Stimulated activated CD4-positive, alpha-beta T cell treated with anti-CD3 and anti-CD28 coated beads, Interleukin-2, amount 100 ng/mL, for 48 hours (primary cell): ENCODE data around the gene SLC40A1.
"Not testable (repeated sequence)": the region's sequence is repeated elsewhere in the genome, so short reads cannot be mapped to it uniquely, and the experiment has no call there.

Experiments
- DNase-seq, 2 donors: peaks; one replicate each; pipeline ENCODE4 v3.0.0-alpha.2; 2020

SLC40A1 gene

GRCh38 chr2:189580658-189581353, at the start of gene SLC40A1:
Gene SLC40A1 (minus strand): TSS chr2:189580786. CDS start chr2:189580460, 326 bp downstream.
- peak; percentile 53 to 66 for DNase-seq

DNA sequence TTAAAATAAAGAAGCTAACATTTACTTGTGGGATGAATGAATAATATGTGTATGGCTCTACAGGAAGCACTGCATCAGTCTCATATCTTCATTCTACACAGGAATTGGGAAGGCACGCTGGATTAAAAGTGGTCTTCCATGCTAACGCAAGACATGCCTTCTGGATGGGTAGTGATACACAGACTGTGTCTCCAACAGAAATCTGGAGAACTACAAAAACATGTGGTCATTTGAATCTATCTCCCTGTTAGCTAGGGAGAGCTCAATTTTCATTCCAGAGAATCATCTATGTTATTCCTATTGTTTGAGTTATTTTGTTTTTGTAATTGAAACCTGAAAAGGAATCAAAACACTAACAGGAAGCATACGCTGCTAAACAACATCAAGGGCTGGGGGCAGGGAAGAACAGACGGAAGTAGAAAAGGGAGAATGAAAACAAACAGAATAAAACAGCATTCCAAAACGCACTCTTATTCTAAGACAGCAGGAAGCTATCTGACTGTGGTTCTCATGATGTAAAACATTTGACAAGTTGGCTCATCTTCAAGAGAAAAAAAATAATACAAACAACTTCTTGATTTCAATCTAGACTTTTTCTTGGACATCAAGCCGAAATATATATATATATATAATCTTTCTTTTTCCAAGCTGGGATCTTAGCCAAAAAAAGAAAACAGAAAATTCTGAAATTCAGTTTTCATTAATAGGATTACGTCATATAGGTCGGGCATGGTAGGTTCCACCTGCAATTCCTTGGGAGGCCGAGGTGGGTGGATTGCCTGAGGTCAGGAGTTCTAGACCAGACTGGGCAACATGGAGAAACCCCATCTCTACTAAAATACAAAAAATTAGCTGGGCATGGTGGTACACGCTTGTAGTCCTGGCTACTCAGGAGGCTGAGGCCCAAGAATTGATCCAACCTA, 49.2 kb upstream of the SLC40A1 start:
- DNase-seq = no peak

- no peak for DNase-seq
These were observed 48.4 kb upstream of the SLC40A1 start for GRCh38 chr2:189628817-189629530.

- DNase-seq = no peak
These were observed 47.2 kb upstream of the SLC40A1 start for GRCh38 chr2:189627789-189628188.

DNA sequence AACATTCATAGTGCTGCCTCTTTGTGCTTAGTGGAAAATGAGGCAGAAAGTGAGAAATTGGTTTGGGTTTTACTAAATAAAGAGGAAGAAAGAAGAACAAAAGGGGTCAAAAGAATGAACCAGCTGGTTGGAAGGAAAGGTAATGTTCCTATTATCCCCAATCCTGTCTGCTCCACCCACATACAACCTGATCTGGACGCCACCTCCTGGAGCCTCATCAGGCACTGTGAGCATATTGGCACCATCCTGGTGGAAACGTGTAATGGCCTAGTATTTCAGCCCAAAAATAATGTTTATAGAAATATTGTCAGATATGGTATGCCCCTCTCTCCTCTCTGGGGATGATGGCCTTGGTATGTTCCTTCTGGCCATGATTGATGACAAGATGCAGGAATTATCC, 45.0 kb upstream of the SLC40A1 start:
- no peak for DNase-seq

DNA sequence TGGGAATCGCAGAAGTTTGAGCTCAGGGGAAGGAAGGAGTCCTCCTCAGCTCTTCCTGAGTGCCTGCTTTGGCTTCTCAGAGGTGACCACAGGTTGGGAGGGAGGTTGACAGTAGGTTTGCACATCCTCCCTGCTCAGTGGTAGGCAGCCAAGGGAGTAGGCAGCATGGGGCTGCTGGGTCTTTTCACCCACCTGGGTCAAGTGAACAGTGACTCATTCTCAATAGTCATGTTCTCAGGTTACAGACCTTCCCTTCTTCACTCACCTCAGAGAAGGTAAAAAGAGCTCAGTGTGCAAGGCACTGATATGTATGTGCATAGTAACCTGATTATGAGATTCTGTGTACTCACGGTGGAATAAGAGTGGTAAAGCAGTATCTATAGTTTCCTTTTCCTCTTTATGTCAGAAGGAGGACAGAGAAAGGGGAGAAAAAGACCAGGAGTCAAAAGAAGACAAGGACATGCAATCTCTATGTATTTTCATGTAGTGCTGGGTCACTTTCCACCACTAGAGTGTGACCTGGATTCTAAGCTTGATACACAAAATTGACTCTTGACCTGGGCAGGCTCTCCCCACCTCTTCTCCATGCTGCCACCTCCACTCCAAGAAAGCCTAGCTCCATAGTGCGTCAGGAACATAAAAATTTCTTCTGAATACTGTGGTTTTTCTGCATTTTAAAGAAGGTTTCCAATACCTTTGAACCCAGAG, 44.2 kb upstream of the SLC40A1 start:
- DNase-seq = no peak

DNA sequence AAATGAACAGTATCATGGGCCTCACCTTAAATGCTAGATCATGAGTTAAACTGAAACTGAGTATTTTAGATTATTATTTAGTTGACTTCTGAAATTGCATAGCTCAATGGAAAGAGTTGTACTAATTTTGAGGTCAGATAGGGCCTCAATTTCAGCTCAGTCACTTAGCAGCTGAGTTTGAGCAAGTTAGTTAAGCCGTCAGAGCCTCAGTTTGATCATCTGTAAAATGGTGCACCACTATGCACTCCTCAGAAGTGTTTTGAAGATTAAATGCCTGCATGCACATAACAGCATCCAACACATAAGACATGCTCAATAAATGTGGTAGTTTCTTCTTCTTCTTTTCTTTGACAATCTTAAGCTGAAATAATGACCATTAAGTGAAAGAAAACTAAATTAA, 42.5 kb upstream of the SLC40A1 start:
- DNase-seq = no peak

GRCh38 chr2:189621781-189622180, 41.2 kb upstream of the SLC40A1 start:
- DNase-seq = no peak

GRCh38 chr2:189618197-189618596, 37.6 kb upstream of the SLC40A1 start:
- no peak for DNase-seq

DNA sequence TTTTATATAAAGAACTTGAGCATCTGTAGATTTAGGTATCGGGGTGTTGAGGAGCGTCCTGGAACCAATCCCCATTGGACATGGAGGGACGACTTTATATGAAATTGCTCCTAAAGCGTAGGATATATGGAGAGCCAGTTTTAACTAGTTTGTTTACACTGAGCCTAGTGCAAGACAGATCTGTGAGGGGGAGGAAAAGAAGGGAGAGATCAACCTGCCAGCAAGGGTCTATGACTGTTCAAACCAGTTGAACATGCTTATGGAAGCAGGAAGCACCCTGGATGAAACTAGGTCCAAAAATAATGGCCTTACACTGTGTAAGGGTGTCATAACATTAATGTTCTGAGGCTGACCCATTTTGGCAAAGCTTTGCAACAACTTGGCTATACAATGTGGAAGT, 34.0 kb upstream of the SLC40A1 start:
- DNase-seq = no peak

GRCh38 chr2:189613650-189614420, 33.2 kb upstream of the SLC40A1 start:
- no peak for DNase-seq

- no peak for DNase-seq
These were observed 32.6 kb upstream of the SLC40A1 start for GRCh38 chr2:189613077-189613636.

DNA sequence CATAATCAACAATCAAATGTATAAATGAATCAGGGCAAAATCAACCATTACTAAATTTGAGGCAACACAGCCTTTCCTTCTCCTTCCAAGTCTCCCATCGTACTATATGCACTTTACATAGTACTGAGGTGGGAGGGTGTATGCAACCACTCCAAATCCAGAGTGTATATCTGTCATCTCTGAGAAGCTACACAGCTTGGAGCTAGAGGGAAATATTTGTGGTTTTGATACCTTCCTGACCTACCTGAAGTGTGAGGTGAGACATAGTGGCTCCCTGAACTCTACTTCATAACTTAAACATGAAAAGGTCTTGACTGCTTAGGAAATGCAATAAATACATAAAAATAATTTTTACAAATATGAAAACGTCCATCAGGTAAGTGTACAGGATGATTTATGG, 30.1 kb upstream of the SLC40A1 start:
- no peak for DNase-seq

DNA sequence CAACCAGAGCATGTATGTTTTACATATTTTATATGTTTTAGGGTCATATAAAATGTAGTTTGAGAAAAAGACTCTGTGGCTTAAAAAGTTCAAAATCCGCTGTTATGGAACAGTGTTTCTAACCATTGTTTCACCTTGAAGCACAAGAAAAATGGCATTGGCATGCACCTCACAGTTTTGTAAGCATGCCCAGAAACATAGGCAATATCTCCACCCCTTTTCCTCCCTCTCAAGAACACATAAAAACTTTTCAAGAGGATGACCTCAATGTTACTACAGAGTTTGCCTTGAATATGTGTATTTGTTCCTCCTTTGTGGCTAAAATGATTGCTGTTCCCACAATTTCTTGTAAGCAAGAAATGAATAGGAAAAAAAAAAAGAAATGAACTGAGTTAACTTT, 29.3 kb upstream of the SLC40A1 start:
- DNase-seq = no peak

GRCh38 chr2:189609423-189609816, 28.8 kb upstream of the SLC40A1 start:
- DNase-seq = no peak

GRCh38 chr2:189608795-189609422, 28.3 kb upstream of the SLC40A1 start:
- DNase-seq = no peak

- DNase-seq = no peak
These were observed 27.6 kb upstream of the SLC40A1 start for GRCh38 chr2:189608170-189608569.

- no peak for DNase-seq
These were observed 21.6 kb upstream of the SLC40A1 start for GRCh38 chr2:189602233-189602632.

- not testable (repeated sequence) for DNase-seq
These were observed 21.1 kb upstream of the SLC40A1 start for GRCh38 chr2:189601652-189602051.

DNA sequence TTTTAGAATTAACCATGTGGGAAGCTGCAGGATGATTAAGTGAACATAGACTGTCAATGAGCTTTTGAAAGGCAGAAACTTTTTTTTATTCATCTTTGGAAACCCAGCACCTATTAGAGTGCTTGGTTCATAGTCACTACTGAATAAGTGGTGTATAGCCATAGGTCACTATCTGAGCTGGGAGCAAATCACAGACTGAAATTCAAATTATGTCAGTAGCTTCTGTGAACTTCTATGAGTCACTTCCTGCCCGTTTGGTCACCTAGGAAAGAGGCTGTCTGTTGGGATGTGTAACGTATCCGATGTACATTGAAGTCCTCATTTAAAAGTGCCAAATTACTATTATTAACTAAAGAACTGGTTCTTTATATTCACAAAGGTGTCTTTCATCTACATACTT, 20.5 kb upstream of the SLC40A1 start:
- DNase-seq = no peak

GRCh38 chr2:189599245-189599644, 18.7 kb upstream of the SLC40A1 start:
- no peak for DNase-seq
